ENCODE results near the gene CTRB1.
"Not testable (repeated sequence)": the region's sequence is repeated elsewhere in the genome, so short reads cannot be mapped to it uniquely, and the experiment has no call there.

Gene CTRB1

GRCh38 chr16:75204905-75205304 is 13.9 kb upstream of the CTRB1 start:
- DNase-seq, result not testable (repeated sequence)

GRCh38 chr16:75205438-75205837 is 13.3 kb upstream of the CTRB1 start:
- not testable (repeated sequence) for DNase-seq

- not testable (repeated sequence) for DNase-seq
Measured at GRCh38 chr16:75205961-75206748, 12.6 kb upstream of the CTRB1 start.

- DNase-seq, result no peak
Measured at GRCh38 chr16:75206749-75207451, 11.9 kb upstream of the CTRB1 start, which contains the start of gene CTRB2. Gene CTRB2, minus strand, starts transcription at chr16:75207161. Its CDS starts 20 bp downstream, at chr16:75207141.

GRCh38 chr16:75207831-75208230 is 11.0 kb upstream of the CTRB1 start:
- DNase-seq, result no peak

GRCh38 chr16:75208242-75208825 is 10.5 kb upstream of the CTRB1 start:
- no peak for DNase-seq

GRCh38 chr16:75208861-75209505 is 9.8 kb upstream of the CTRB1 start:
- no peak for DNase-seq

- DNase-seq, result not testable (repeated sequence)
Measured at GRCh38 chr16:75209514-75209913, 9.3 kb upstream of the CTRB1 start.

- no peak for DNase-seq
Measured at GRCh38 chr16:75209944-75210343, 8.8 kb upstream of the CTRB1 start.

GRCh38 chr16:75211286-75211685 is 7.5 kb upstream of the CTRB1 start:
- not testable (repeated sequence) for DNase-seq

- DNase-seq, result no peak
Measured at GRCh38 chr16:75216127-75216526, 2.7 kb upstream of the CTRB1 start.

GRCh38 chr16:75216576-75216975 is 2.2 kb upstream of the CTRB1 start:
- DNase-seq, result no peak

- no peak for DNase-seq
Measured at GRCh38 chr16:75217389-75217851, 1.4 kb upstream of the CTRB1 start.

- DNase-seq, result no peak
Measured at GRCh38 chr16:75219088-75219487, 300 bp downstream of the CTRB1 start.

- DNase-seq, result no peak
Measured at GRCh38 chr16:75219838-75220237, 1.1 kb downstream of the CTRB1 start.

GRCh38 chr16:75222271-75222783 is 3.5 kb downstream of the CTRB1 start:
- peak in 2 of 14 donors; percentile 9 to 32 for DNase-seq

- not testable (repeated sequence) for DNase-seq
Measured at GRCh38 chr16:75223129-75223528, 4.3 kb downstream of the CTRB1 start.

- DNase-seq, result no peak
Measured at GRCh38 chr16:75224306-75225082, 5.7 kb downstream of the CTRB1 start.

- DNase-seq, result no peak
Measured at GRCh38 chr16:75225092-75225491, 6.3 kb downstream of the CTRB1 start.

GRCh38 chr16:75225678-75226515 is 7.1 kb downstream of the CTRB1 start:
- DNase-seq, result no peak

Data from C1 segment of cervical spinal cord (tissue), 14 donors.